Right ventricle myocardium inferior (tissue), 1 donor: ENCODE results near the gene RRN3. TPM values are rescaled to one million over a fixed set of nuclear protein-coding genes. Genes with fewer than 3 reads are reported as not detected.
"Not testable (repeated sequence)": the region's sequence is repeated elsewhere in the genome, so short reads cannot be mapped to it uniquely, and the experiment has no call there.

ENCODE experiments used
- ATAC-seq: fragments of 200-7000 bp; cut with Tn5 transposase; one replicate; pipeline ENCODE4 v1.9.1; 2020; ENCODE audit warnings: mild to moderate bottlenecking, moderate library complexity
- DNase-seq: peaks from one replicate; pipeline ENCODE4 v3.0.0; 2021; ENCODE audit errors: missing footprints
- intact Hi-C: fragments of 100-400 bp; cut with DNase I; formaldehyde crosslinking; loops from one replicate; pipeline ENCODE4 v1.11.0; 2022
- long read RNA-seq: library from polyadenylated mRNA; unstranded; transcript quantifications from one replicate; pipeline ENCODE4 v2.0.0, GENCODE V29; 2021
- total RNA-seq: library from RNA; stranded (reverse); fragmentation: NEBNext Ultra II Directional; extraction: Animal tissue kit (Norgen Biotek cat#: 25700); gene quantifications from one replicate; pipeline ENCODE4 v1.2.1, GENCODE V29; 2021
- donor health status: DM: no; HTN: yes; CAD: no; lungs with severe emphysema.

Gene RRN3, protein sequence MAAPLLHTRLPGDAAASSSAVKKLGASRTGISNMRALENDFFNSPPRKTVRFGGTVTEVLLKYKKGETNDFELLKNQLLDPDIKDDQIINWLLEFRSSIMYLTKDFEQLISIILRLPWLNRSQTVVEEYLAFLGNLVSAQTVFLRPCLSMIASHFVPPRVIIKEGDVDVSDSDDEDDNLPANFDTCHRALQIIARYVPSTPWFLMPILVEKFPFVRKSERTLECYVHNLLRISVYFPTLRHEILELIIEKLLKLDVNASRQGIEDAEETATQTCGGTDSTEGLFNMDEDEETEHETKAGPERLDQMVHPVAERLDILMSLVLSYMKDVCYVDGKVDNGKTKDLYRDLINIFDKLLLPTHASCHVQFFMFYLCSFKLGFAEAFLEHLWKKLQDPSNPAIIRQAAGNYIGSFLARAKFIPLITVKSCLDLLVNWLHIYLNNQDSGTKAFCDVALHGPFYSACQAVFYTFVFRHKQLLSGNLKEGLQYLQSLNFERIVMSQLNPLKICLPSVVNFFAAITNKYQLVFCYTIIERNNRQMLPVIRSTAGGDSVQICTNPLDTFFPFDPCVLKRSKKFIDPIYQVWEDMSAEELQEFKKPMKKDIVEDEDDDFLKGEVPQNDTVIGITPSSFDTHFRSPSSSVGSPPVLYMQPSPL
- 21.5 TPM for total RNA-seq
- long read RNA-seq, transcript RRN3-201 (18 exons, 3,762 nt) = major isoform, 11 of 17 reads
- long read RNA-seq, partial matches to known transcripts = 2 of 17 reads
- long read RNA-seq, other reads (novel, unspliced or antisense) = 0 of 17 reads

DNA sequence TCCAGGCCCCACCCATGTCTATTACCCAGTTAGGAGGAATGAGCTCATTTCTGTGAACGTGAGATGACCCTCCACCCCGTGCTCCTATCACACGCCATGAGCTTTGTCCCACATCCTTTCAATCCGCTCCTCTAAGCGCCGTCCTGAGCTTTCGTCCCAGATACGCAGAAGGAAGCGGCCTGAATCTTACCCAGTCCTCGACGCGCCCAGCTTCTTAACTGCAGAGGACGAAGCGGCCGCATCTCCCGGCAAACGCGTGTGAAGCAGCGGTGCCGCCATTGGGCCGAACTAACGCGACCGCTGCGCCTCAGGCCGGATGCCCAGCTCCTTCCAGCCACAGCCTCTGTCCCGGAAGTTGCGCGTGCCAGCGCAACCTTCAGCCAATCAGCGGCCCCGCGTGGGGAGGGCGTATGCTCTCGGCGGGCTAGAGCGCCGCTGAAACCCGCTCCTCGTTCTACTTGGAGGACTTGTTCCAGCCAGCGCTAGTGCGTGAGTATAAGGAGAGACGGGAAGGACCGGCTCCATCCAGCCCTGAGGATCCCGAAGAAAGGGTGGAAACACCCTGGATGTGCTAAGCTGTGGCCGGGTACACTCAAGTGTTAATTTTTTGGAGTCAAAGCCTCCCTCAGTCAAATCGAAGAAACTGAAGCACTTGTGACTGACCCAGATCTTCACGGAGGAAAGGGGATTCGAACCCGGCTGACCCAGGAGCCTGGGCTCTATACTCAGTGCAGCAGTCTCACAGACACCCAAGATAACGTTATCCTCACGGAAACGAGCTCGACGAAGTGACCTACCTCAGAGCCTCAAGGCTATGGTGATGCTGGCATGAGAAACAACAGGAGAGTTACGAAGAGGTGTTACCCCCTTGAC, at the start of gene RRN3:
Gene RRN3 (minus strand): TSS at position 318 of the 873 bp plus-strand sequence. CDS start 39 bp downstream, at position 279.
- ATAC-seq = peak; percentile 100
- intact Hi-C loops = not testable (repeated sequence)
- peak; percentile 97 for DNase-seq

DNA sequence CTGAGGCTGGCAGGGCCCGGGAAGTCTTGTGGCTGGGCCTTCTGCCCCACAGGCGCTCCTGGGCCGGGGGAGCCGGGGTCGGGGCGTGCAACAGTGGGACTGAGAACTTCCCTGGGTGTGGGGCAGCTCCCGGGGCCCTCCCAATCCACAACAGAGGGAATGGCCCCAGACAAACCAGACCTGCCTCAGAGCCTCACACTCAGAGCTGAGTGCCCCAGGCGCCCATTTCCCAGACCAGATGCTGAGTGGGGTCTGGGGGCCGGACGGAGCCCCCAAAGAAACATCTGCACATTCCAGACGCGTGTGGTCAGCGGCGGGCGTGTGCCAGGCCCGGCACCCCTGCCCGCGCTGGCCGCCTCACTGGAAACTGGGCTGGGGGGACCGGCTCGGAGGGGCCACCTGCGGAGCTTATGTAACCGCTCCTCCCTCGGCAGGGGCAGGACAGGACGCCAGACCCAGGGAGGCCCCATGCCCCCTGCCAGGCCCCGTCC, 49.6 kb upstream of the RRN3 start:
- intact Hi-C loops, DNase-seq: not testable (repeated sequence)
- peak; percentile 1 for ATAC-seq

DNA sequence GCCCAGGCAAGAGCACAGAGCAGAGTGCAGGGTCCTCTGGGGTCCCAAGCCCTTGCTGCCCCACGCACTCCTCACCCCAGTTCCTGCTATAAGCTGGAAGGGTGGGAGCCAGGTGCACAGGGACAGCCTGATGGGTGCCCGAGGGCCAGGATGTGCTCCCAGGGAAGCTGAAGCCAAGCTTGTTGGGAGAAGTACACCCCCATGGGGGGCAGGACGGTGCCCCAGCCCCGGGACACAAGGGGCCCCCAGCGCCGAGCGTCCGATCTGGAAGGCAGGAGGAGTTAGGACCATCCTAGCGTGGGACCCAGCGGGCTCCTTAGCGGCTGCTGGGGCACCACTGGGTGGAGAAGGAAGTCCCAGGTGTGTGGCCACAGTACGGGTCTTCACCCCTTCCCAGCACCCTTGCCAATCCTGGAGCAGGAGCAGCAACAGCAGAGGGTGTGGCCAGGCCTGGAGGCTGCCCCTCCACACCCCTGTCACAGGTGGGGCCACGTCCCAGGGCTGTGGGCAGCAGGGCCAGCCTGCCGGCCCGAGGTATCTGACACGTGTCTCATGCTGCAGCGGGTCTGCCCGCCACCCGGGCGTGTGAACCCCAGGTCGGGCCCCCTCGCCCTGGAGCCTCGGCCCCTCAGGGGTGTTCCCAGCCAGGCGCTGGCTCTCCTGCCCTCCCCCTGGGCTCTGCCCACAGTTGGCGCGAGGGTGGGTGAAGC, 49.0 kb upstream of the RRN3 start:
- intact Hi-C loops, ATAC-seq, DNase-seq: not testable (repeated sequence)

- not testable (repeated sequence) for DNase-seq, ATAC-seq
Measured at GRCh38 chr16:15142107-15142890, 48.2 kb upstream of the RRN3 start.

GRCh38 chr16:15141586-15141985, 47.5 kb upstream of the RRN3 start:
- ATAC-seq (no peak), DNase-seq (no peak)
- intact Hi-C loops = no loop called here

More at GRCh38 chr16:15142107-15142890, 48.2 kb upstream of the RRN3 start:
- intact Hi-C loops = not testable (repeated sequence)

- intact Hi-C loops, DNase-seq, ATAC-seq: not testable (repeated sequence)
Measured at GRCh38 chr16:15140444-15141365, 46.6 kb upstream of the RRN3 start.

- intact Hi-C loops, ATAC-seq, DNase-seq: not testable (repeated sequence)
Measured at GRCh38 chr16:15137514-15137913, 43.4 kb upstream of the RRN3 start.

GRCh38 chr16:15135483-15136360, 41.6 kb upstream of the RRN3 start:
- DNase-seq, intact Hi-C loops: not testable (repeated sequence)
- ATAC-seq = peak; percentile 50

- DNase-seq, intact Hi-C loops, ATAC-seq: not testable (repeated sequence)
Measured at GRCh38 chr16:15134752-15135482, 40.8 kb upstream of the RRN3 start.

DNA sequence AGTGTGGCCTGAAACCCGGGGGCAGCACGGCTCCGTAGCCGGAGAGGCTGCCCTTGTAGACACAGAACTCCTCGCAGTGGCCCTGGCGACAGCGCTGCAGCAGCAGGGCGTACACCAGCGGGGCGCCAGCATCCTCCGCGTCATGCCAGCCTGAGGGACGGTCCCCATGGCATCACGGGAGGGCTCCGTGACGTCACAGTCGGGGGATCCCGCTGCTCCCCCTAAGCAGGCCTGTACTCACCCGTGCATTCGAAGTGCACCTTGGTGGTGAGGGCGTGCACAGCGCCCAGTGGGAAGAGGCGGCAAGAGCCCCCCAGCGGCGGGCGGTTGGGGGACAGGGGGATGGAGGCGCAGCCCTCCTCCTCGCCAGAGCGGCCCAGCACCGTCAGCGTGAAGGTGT, 39.5 kb upstream of the RRN3 start:
- intact Hi-C loops, DNase-seq, ATAC-seq: not testable (repeated sequence)

- not testable (repeated sequence) for DNase-seq
Measured at GRCh38 chr16:15132719-15133428, 38.8 kb upstream of the RRN3 start.

DNA sequence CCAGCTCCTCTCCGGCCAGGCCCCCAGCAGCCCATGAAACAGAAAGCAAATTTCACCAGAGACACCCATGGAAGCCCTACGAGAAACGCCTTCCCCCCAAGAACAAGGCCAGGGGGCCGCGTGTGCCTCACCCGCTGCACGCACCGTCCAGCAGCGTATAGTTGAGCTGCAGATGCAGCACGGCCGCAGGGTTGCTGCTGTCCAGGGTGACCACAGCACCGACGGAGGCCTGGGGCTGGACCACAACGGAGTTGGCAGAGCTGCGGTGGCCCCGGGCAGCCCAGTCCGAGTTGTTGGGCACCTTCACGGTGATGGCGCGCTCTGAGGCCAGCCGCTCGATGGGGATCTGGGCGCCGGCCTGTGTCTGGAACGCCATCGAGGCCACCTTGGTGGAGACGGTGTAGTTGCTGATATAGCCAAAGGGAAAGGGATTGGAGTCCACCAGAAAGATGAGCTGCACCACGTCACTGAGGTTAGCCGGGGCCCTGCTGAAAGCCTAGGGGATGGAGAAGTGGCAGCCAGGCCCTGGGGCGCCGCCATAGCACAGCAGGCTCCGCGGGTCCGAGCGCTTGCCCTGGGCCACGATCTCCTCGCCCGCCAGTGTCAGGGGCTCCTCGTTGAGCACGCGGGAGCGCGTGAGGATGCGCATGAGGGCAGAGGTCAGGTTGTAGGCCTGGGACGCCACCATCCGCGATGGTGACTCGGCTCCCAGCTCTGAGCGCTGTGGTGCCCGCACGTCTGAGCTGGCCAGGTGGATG, 37.0 kb upstream of the RRN3 start:
- ATAC-seq, DNase-seq, intact Hi-C loops: not testable (repeated sequence)

More at GRCh38 chr16:15132719-15133428, 38.8 kb upstream of the RRN3 start:
- ATAC-seq, intact Hi-C loops: not testable (repeated sequence)
